Skeletal muscle tissue (tissue), 4 donors: ENCODE data around the gene MYL3. TPM values are rescaled to one million over a fixed set of nuclear protein-coding genes. Genes with fewer than 3 reads are reported as not detected.
A peak's percentile ranks its signal among the peaks of the same experiment; 100 is the strongest.

Source experiments
- H3K27ac ChIP-seq: one replicate; pipeline ENCODE4 v1.7.0; 2013; ENCODE audit warnings: mild to moderate bottlenecking, low read depth, low read length, inconsistent platforms
- H3K27me3 ChIP-seq, 3 donors: one replicate each; pipeline ENCODE4 v1.7.0; 2013; ENCODE audit warnings: low read length in 3 of 3; ENCODE audit not compliant: control insufficient read depth in 3 of 3, insufficient read depth in 3 of 3
- H3K36me3 ChIP-seq, 3 donors: one replicate each; pipeline ENCODE4 v1.7.0; 2013; ENCODE audit warnings: low read length in 3 of 3; ENCODE audit not compliant: control insufficient read depth in 3 of 3, insufficient read depth in 3 of 3
- H3K4me1 ChIP-seq, 3 donors: one replicate each; pipeline ENCODE4 v1.7.0; 2013; ENCODE audit warnings: low read length in 3 of 3, mild to moderate bottlenecking in 3 of 3; ENCODE audit not compliant: control insufficient read depth in 3 of 3, insufficient read depth in 3 of 3
- H3K4me3 ChIP-seq, 3 donors: one replicate each; pipeline ENCODE4 v1.7.0; 2013; ENCODE audit warnings: low read length in 3 of 3
- H3K9ac ChIP-seq, 3 donors: one replicate each; pipeline ENCODE4 v1.7.0; 2013; ENCODE audit warnings: low read length in 3 of 3, mild to moderate bottlenecking in 3 of 3, moderate library complexity in 2 of 3, low read depth in 1 of 3
- H3K9me3 ChIP-seq, 3 donors: one replicate each; pipeline ENCODE4 v1.7.0; 2013; ENCODE audit warnings: low read length in 3 of 3; ENCODE audit not compliant: control insufficient read depth in 3 of 3
- total RNA-seq: library from RNA; depleted of rRNA; stranded (reverse); fragments of >200 nt; gene quantifications from one replicate; pipeline ENCODE4 v1.2.3, GENCODE V29; 2014
- donor health status: Osteomylitis.

The MYL3 gene
- total RNA-seq, 1 donor from 2014 or later = 53.2 TPM

DNA sequence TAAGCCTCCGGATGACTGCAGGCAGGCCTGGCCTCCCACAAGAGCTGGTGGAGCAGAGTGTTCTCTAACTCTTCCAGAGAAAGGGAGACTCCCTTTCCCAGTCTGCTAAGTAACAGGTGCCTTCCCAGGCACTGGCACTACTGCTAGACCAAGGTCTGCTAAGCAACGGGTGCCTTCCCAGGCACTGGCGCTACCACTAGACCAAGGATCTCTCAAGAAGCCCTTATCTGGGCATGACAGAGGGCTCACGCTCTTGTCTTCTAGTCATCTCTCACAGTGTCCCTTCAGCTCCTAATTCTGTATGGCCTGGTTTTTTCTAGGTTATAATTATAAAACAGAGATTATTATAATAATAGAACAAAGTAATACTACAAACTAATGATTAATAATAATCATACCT, 27.8 kb downstream of the MYL3 start:
- peaks cover 0 to 26% (median 15%) of the 10 kb centered on the region in 3 donors for H3K36me3 ChIP-seq

DNA sequence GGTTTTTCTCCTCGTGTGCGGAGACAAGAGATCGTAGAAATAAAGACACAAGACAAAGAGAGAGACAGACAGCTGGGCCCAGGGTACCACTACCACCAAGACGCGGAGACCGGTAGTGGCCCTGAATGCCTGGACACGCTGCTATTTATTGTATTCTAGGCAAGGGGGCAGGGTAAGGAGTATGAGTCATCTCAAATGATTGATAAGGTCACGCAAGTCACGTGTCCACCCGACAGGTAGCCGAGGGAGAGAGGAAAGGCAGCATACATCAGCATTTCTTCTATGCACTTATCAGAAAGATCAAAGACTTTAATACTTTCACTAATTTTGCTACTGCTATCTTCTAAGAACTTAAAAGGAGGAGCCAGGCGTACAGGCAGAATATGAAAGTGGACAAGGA, 28.2 kb downstream of the MYL3 start:
- H3K27ac ChIP-seq = no peak overlapping the region
- H3K36me3 ChIP-seq = peaks cover 0 to 26% (median 15%) of the 10 kb centered on the region in 3 donors
- no peaks in the 10 kb centered on the region for H3K9me3 ChIP-seq
- H3K4me1 ChIP-seq = peaks cover 0 to 8% (median 0%) of the 10 kb centered on the region in 3 donors
- H3K9ac ChIP-seq = no peak overlapping the region
- H3K27me3 ChIP-seq = no peaks in the 10 kb centered on the region
- no peak overlapping the region for H3K4me3 ChIP-seq

More for the DNA sequence above, 27.8 kb downstream of the MYL3 start:
- Histone ChIP-seq H3K27ac (no peak overlapping the region), H3K9me3 (no peaks in the 10 kb centered on the region), H3K4me3 (no peak overlapping the region), H3K4me1 (peaks cover 0 to 8% (median 0%) of the 10 kb centered on the region in 3 donors), H3K9ac (no peak overlapping the region), H3K27me3 (no peaks in the 10 kb centered on the region)

GRCh38 chr3:46833346-46834300, 29.6 kb downstream of the MYL3 start:
- Histone ChIP-seq H3K9ac (peak overlapping the region in 1 of 3 donors; percentile 16), H3K4me1 (peaks cover 0 to 8% (median 0%) of the 10 kb centered on the region in 3 donors), H3K36me3 (peaks cover 0 to 28% (median 15%) of the 10 kb centered on the region in 3 donors), H3K27ac (no peak overlapping the region), H3K4me3 (no peak overlapping the region), H3K27me3 (no peaks in the 10 kb centered on the region), H3K9me3 (no peaks in the 10 kb centered on the region)

DNA sequence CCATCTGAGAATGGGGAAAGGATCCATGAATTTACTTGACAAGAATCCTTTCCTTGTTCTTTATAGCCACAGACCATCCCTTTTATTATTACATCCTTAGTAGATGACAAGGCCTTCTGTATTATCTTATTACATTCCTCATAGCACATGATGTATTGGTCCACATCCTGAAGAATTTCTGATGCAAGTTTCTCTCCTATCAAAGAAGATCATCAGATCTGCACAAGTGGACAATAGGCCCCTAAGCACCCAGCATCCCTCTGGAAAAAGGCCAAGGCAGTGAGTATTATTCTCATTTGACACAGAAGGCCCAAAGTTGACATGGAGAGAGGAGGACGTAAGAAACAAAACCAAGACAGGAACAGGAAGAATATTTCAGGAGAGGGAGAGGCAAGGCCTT, 31.4 kb downstream of the MYL3 start:
- Histone ChIP-seq H3K9me3 (no peaks in the 10 kb centered on the region), H3K9ac (no peak overlapping the region), H3K27ac (no peak overlapping the region), H3K27me3 (no peaks in the 10 kb centered on the region), H3K4me3 (no peak overlapping the region), H3K4me1 (peaks cover 0 to 8% (median 0%) of the 10 kb centered on the region in 3 donors), H3K36me3 (peaks cover 0 to 31% (median 15%) of the 10 kb centered on the region in 3 donors)

DNA sequence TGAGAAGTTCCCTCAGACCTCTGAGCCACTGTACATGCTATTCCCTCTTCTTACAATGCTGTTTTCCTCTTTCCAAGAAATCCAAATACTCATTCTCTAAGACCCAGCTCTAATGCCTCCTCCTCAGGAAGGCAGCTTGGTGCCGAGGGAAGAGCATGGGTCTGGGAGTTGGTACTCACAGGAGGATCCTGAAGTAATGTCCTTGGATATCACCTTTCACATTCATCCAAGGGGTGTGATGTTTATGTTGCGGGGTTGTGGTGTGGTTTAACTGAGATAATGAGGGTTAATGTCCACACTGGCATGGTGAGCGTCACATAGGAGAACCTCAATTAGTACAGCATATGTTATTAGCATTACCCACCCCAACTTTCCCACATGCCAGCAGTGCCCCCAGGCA, 31.9 kb downstream of the MYL3 start:
- no peak overlapping the region for H3K9ac ChIP-seq
- peaks cover 0 to 31% (median 15%) of the 10 kb centered on the region in 3 donors for H3K36me3 ChIP-seq
- peaks cover 0 to 8% (median 0%) of the 10 kb centered on the region in 3 donors for H3K4me1 ChIP-seq
- H3K27me3 ChIP-seq = no peaks in the 10 kb centered on the region
- no peak overlapping the region for H3K4me3 ChIP-seq
- H3K9me3 ChIP-seq = no peaks in the 10 kb centered on the region
- H3K27ac ChIP-seq = no peak overlapping the region

DNA sequence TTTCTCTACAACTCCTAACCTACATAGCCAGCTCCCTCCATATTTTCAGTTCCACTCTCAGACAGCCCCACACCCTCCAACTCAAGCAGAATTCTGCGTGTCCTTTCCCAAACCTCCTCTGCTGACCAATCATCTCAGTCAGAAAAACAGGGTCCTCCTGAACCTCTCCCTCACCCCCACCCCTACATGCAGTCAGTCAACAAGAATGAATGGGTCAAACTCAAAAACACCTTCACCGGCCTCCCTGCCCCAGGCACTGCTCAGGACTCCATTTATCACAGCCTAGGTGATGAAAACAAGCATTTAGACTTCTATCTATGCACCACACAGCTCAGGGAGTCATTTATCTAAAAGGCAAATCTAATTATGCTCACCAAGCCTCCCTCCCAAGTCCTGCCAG, 32.4 kb downstream of the MYL3 start:
- Histone ChIP-seq H3K4me3 (no peak overlapping the region), H3K27me3 (no peaks in the 10 kb centered on the region), H3K9me3 (no peaks in the 10 kb centered on the region), H3K27ac (no peak overlapping the region), H3K36me3 (peaks cover 0 to 31% (median 15%) of the 10 kb centered on the region in 3 donors), H3K9ac (no peak overlapping the region), H3K4me1 (peaks cover 0 to 8% (median 0%) of the 10 kb centered on the region in 3 donors)

DNA sequence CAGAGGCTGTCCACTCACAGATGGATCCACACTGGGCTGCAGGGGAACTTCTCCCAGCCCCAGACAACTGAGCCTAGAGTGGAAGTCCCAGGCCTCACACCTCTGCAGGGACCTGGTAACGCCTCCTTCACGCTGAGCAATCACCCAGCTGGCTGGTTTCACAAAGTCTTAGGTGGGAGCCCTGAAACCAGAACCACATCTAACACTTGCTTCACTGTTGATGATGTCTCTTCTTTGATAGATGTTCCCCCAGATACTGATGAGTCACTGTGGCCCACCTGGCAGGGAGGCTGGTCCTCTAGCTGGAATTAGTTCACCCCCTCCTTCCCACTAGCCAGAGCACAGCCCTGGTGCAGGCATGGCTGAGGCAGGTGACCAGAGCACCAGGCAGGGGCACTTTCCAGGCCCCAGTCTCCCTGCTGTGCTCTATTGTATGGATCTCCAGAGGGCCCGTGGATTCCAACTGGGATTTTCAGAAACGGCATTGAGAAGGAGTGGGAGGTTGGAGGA, 33.5 kb downstream of the MYL3 start:
- Histone ChIP-seq H3K27me3 (no peaks in the 10 kb centered on the region), H3K36me3 (peaks cover 0 to 27% (median 15%) of the 10 kb centered on the region in 3 donors), H3K9me3 (no peaks in the 10 kb centered on the region), H3K4me1 (peaks cover 0 to 6% (median 0%) of the 10 kb centered on the region in 3 donors), H3K4me3 (no peak overlapping the region), H3K27ac (no peak overlapping the region), H3K9ac (no peak overlapping the region)

- Histone ChIP-seq H3K9me3 (peaks cover 0 to 3% (median 0%) of the 10 kb centered on the region in 3 donors), H3K4me3 (no peak overlapping the region), H3K4me1 (no peaks in the 10 kb centered on the region), H3K27me3 (no peaks in the 10 kb centered on the region), H3K27ac (no peak overlapping the region), H3K9ac (no peak overlapping the region), H3K36me3 (peaks cover 0 to 10% (median 0%) of the 10 kb centered on the region in 3 donors)
Observed at GRCh38 chr3:46825450-46825849, 37.8 kb downstream of the MYL3 start.

DNA sequence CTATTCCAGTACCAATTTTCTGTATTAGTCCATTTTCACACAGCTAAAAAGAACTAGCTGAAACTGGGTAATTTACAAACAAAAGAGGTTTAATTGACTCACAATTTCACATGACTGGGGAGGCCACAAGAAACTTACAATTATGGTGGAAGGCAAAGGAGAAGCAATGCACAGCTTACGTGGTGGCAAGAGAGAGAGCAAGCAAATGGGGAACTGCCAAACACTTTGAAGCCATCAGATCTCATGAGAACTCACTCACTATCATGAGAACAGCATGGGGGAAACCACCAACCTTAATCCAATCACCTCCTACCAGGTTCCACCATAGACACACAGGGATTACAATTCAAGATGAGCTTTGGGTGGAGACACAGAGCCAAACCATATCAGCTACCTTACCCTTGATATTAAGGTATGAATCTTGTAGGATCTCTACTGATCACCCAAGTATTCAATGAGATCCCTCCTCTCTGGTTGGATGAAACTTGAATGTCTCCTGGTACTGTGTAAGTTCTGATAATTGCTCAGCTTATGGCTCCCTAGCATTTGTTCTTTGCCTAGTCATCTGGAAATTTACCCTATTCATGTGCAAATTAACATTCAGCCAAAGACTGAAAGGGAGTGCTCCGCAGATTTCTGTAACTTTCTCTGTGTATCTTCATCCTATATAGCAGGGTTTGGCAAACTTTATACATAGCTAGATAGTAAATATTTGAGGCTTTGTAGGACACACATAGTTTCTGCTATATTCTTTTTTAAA, 38.9 kb downstream of the MYL3 start:
- H3K27ac ChIP-seq = no peak overlapping the region
- peaks cover 0 to 3% (median 0%) of the 10 kb centered on the region in 3 donors for H3K9me3 ChIP-seq
- H3K9ac ChIP-seq = no peak overlapping the region
- peaks cover 0 to 9% (median 0%) of the 10 kb centered on the region in 3 donors for H3K36me3 ChIP-seq
- no peaks in the 10 kb centered on the region for H3K4me1 ChIP-seq
- H3K27me3 ChIP-seq = no peaks in the 10 kb centered on the region
- no peak overlapping the region for H3K4me3 ChIP-seq
